Karpas-422 (cell line): Measurements from ENCODE around the gene AP2M1. TPM values are rescaled to one million over a fixed set of nuclear protein-coding genes. Genes with fewer than 3 reads are reported as not detected.

Experiments used
- DNase-seq: peaks from one replicate; pipeline ENCODE4 v3.0.0-alpha.2; 2015
- H2AFZ ChIP-seq: fragments of 200-600 bp; sonication (generic); 2 replicates; pipeline ENCODE4 v1.6.1; 2014; ENCODE audit warnings: antibody characterized with exemption, low read length, mixed read lengths
- H3K27ac ChIP-seq: fragments of 200-600 bp; sonication (generic); 2 replicates; pipeline ENCODE4 v1.5.1; 2014; ENCODE audit warnings: mild to moderate bottlenecking, low read length, moderate library complexity
- H3K27me3 ChIP-seq: fragments of 200-600 bp; sonication (generic); 2 replicates; pipeline ENCODE4 v1.6.1; 2014; ENCODE audit warnings: low read length, mixed read lengths
- H3K36me3 ChIP-seq: fragments of 200-600 bp; sonication (generic); 2 replicates; pipeline ENCODE4 v1.6.1; 2014; ENCODE audit warnings: low read length, mixed read lengths; ENCODE audit not compliant: insufficient read depth
- H3K4me1 ChIP-seq: fragments of 200-600 bp; sonication (generic); 2 replicates; pipeline ENCODE4 v1.6.1; 2014; ENCODE audit warnings: mild to moderate bottlenecking, low read length, mixed read lengths
- H3K4me2 ChIP-seq: fragments of 200-600 bp; sonication (generic); 2 replicates; pipeline ENCODE4 v1.6.1; 2014; ENCODE audit warnings: low read length, low read depth, mild to moderate bottlenecking; ENCODE audit not compliant: poor library complexity, severe bottlenecking
- H3K4me3 ChIP-seq: fragments of 200-600 bp; sonication (generic); 2 replicates; pipeline ENCODE4 v1.5.1; 2014; ENCODE audit warnings: mild to moderate bottlenecking, antibody characterized with exemption, low read length, mixed read lengths
- H3K79me2 ChIP-seq: fragments of 200-600 bp; sonication (generic); 2 replicates; pipeline ENCODE4 v1.6.1; 2014; ENCODE audit warnings: mild to moderate bottlenecking, low read length, mixed read lengths
- H3K9ac ChIP-seq: fragments of 200-600 bp; sonication (generic); 2 replicates; pipeline ENCODE4 v1.6.0; 2014; ENCODE audit warnings: low read length
- H3K9me2 ChIP-seq: fragments of 200-600 bp; sonication (generic), shearing (Covaris generic); replicated peaks from 2 replicates; pipeline ENCODE4 v1.6.0; 2014; ENCODE audit warnings: mild to moderate bottlenecking, low read length, moderate library complexity; ENCODE audit not compliant: insufficient read depth
- H3K9me3 ChIP-seq: fragments of 300-700, 200-600 bp; sonication (generic); 2 replicates; pipeline ENCODE4 v1.6.1; 2014; ENCODE audit warnings: low read length, mixed read lengths
- H4K20me1 ChIP-seq: fragments of 200-600 bp; sonication (generic); 2 replicates; pipeline ENCODE4 v1.6.1; 2014; ENCODE audit warnings: mild to moderate bottlenecking, antibody characterized with exemption, low read length, low read depth; ENCODE audit not compliant: insufficient read depth
- total RNA-seq: library from RNA; depleted of rRNA; stranded (reverse); fragments of >200 nt; shearing (Covaris generic); gene quantifications from 2 replicates; pipeline ENCODE4 v1.2.3, GENCODE V29; 2014; ENCODE audit warnings: low replicate concordance

Gene AP2M1
- total RNA-seq, 1 experiment from 2014 or later: 212 TPM

- no peaks in the 10 kb centered on the region for H3K79me2 ChIP-seq
These were observed 26.2 kb downstream of the AP2M1 start for GRCh38 chr3:184200825-184201224.

GRCh38 chr3:184203526-184203925 lies 28.9 kb downstream of the AP2M1 start:
- Histone ChIP-seq H2AFZ (no peak overlapping the region), H4K20me1 (no peaks in the 10 kb centered on the region), H3K4me3 (no peak overlapping the region), H3K27me3 (no peaks in the 10 kb centered on the region), H3K9me2 (no peaks in the 10 kb centered on the region), H3K79me2 (no peaks in the 10 kb centered on the region), H3K4me2 (no peak overlapping the region), H3K27ac (no peak overlapping the region), H3K9me3 (no peaks in the 10 kb centered on the region), H3K4me1 (peaks cover 4% of the 10 kb centered on the region; the same call in 1 of the 2 replicates), H3K36me3 (no peaks in the 10 kb centered on the region), H3K9ac (no peak overlapping the region)
- no peak for DNase-seq

More at GRCh38 chr3:184200825-184201224, 26.2 kb downstream of the AP2M1 start:
- Histone ChIP-seq H4K20me1 (no peaks in the 10 kb centered on the region), H3K4me3 (no peak overlapping the region), H3K9me3 (no peaks in the 10 kb centered on the region), H2AFZ (no peak overlapping the region), H3K4me1 (peaks cover 4% of the 10 kb centered on the region; the same call in 1 of the 2 replicates), H3K9ac (no peak overlapping the region), H3K27me3 (no peaks in the 10 kb centered on the region), H3K9me2 (no peaks in the 10 kb centered on the region), H3K27ac (no peak overlapping the region), H3K36me3 (peaks cover 1% of the 10 kb centered on the region; the same call in 1 of the 2 replicates), H3K4me2 (no peak overlapping the region)
- no peak for DNase-seq

- no peaks in the 10 kb centered on the region for H3K36me3 ChIP-seq
- H3K27me3 ChIP-seq: no peaks in the 10 kb centered on the region
- no peak overlapping the region for H3K27ac ChIP-seq
- H3K4me3 ChIP-seq: no peak overlapping the region
- H3K9ac ChIP-seq: no peak overlapping the region
- H3K9me3 ChIP-seq: no peaks in the 10 kb centered on the region
- no peaks in the 10 kb centered on the region for H3K79me2 ChIP-seq
- H3K4me1 ChIP-seq: no peaks in the 10 kb centered on the region
- no peak overlapping the region for H2AFZ ChIP-seq
- no peak for DNase-seq
- no peak overlapping the region for H3K4me2 ChIP-seq
- H4K20me1 ChIP-seq: no peaks in the 10 kb centered on the region
- no peaks in the 10 kb centered on the region for H3K9me2 ChIP-seq
These were observed 34.7 kb downstream of the AP2M1 start for GRCh38 chr3:184209146-184209923.

- no peaks in the 10 kb centered on the region for H4K20me1 ChIP-seq
- H3K9ac ChIP-seq: no peak overlapping the region
- H3K9me2 ChIP-seq: no peaks in the 10 kb centered on the region
- no peaks in the 10 kb centered on the region for H3K9me3 ChIP-seq
- H3K4me2 ChIP-seq: no peak overlapping the region
- no peaks in the 10 kb centered on the region for H3K79me2 ChIP-seq
- H3K4me1 ChIP-seq: no peaks in the 10 kb centered on the region
- no peaks in the 10 kb centered on the region for H3K36me3 ChIP-seq
- H2AFZ ChIP-seq: no peak overlapping the region
- no peaks in the 10 kb centered on the region for H3K27me3 ChIP-seq
- no peak overlapping the region for H3K27ac ChIP-seq
- H3K4me3 ChIP-seq: no peak overlapping the region
- no peak for DNase-seq
These were observed 36.6 kb downstream of the AP2M1 start for GRCh38 chr3:184211297-184211696.

GRCh38 chr3:184211718-184212117 lies 37.1 kb downstream of the AP2M1 start:
- Histone ChIP-seq H3K27me3 (no peaks in the 10 kb centered on the region), H3K9me2 (no peaks in the 10 kb centered on the region), H3K4me2 (no peak overlapping the region), H4K20me1 (no peaks in the 10 kb centered on the region), H3K9ac (no peak overlapping the region), H3K9me3 (no peaks in the 10 kb centered on the region), H3K4me3 (no peak overlapping the region), H2AFZ (no peak overlapping the region), H3K4me1 (no peaks in the 10 kb centered on the region), H3K27ac (no peak overlapping the region), H3K36me3 (no peaks in the 10 kb centered on the region), H3K79me2 (no peaks in the 10 kb centered on the region)
- no peak for DNase-seq

GRCh38 chr3:184218814-184219213 lies 44.2 kb downstream of the AP2M1 start:
- no peak overlapping the region for H2AFZ ChIP-seq
- H3K4me1 ChIP-seq: no peaks in the 10 kb centered on the region
- H3K9me2 ChIP-seq: no peaks in the 10 kb centered on the region
- no peak overlapping the region for H3K27ac ChIP-seq
- H3K4me3 ChIP-seq: no peak overlapping the region
- H3K36me3 ChIP-seq: no peaks in the 10 kb centered on the region
- H3K27me3 ChIP-seq: no peaks in the 10 kb centered on the region
- no peaks in the 10 kb centered on the region for H3K9me3 ChIP-seq
- no peaks in the 10 kb centered on the region for H4K20me1 ChIP-seq
- no peak overlapping the region for H3K9ac ChIP-seq
- DNase-seq: no peak
- H3K79me2 ChIP-seq: no peaks in the 10 kb centered on the region
- H3K4me2 ChIP-seq: no peak overlapping the region

- H3K79me2 ChIP-seq: no peaks in the 10 kb centered on the region
- H3K9me3 ChIP-seq: no peaks in the 10 kb centered on the region
- H3K4me2 ChIP-seq: no peak overlapping the region
- no peaks in the 10 kb centered on the region for H3K9me2 ChIP-seq
- H2AFZ ChIP-seq: no peak overlapping the region
- H3K27ac ChIP-seq: no peak overlapping the region
- no peak for DNase-seq
- H3K4me1 ChIP-seq: no peaks in the 10 kb centered on the region
- no peaks in the 10 kb centered on the region for H3K36me3 ChIP-seq
- H3K9ac ChIP-seq: no peak overlapping the region
- no peaks in the 10 kb centered on the region for H4K20me1 ChIP-seq
- no peaks in the 10 kb centered on the region for H3K27me3 ChIP-seq
- H3K4me3 ChIP-seq: no peak overlapping the region
These were observed 47.9 kb downstream of the AP2M1 start for GRCh38 chr3:184222521-184222920.

GRCh38 chr3:184223946-184224345 lies 49.3 kb downstream of the AP2M1 start:
- H3K4me2 ChIP-seq: no peak overlapping the region
- no peaks in the 10 kb centered on the region for H4K20me1 ChIP-seq
- H3K79me2 ChIP-seq: no peaks in the 10 kb centered on the region
- H3K9me3 ChIP-seq: no peaks in the 10 kb centered on the region
- H3K9ac ChIP-seq: no peak overlapping the region
- no peak overlapping the region for H2AFZ ChIP-seq
- H3K4me3 ChIP-seq: no peak overlapping the region
- H3K27me3 ChIP-seq: no peaks in the 10 kb centered on the region
- no peak for DNase-seq
- no peak overlapping the region for H3K27ac ChIP-seq
- H3K9me2 ChIP-seq: no peaks in the 10 kb centered on the region
- H3K4me1 ChIP-seq: 0 out of 2 replicates have a peak, but pooled peaks cover 3% of the 10 kb centered on the region
- H3K36me3 ChIP-seq: no peaks in the 10 kb centered on the region
